C4-2B (cell line): Measurements from ENCODE around the gene FLT1.

Source experiments
- CTCF ChIP-seq: fragments of 450-650 bp; conservative IDR thresholded peaks from 2 replicates; pipeline ENCODE4 v1.5.1; 2017; ENCODE audit warnings: mild to moderate bottlenecking
- ZFX ChIP-seq: fragments of 450-650 bp; IDR thresholded peaks from 2 replicates; pipeline ENCODE4 v1.6.1; 2017

- no peak for TF ChIP-seq CTCF
- TF ChIP-seq ZFX: no peak
Observed at GRCh38 chr13:28413999-28414398, 80.9 kb downstream of the FLT1 start.
